Measurements from ENCODE around the gene LGI2.

- TF ChIP-seq CTCF (IDR thresholded peaks at IDR 0.05; ENCODE audit: low read depth, low read length, missing input control) (no peak), MAX (IDR thresholded peaks at IDR 0.05) (no peak), SP1 (IDR thresholded peaks at IDR 0.05) (no peak), HNF4A (conservative IDR thresholded peaks at IDR 0.05) (no peak), YY1 (IDR thresholded peaks at IDR 0.05) (no peak), TAF1 (conservative IDR thresholded peaks at IDR 0.05) (no peak), ATF3 (IDR thresholded peaks at IDR 0.05) (no peak), EGR1 (IDR thresholded peaks at IDR 0.05; ENCODE audit: low read depth in 2 of 2) (no peak)
Measured at GRCh38 chr4:24956091-24956490, 74.7 kb downstream of the LGI2 start.
